SK-N-SH (cell line): ENCODE data around the gene MSL3.

ENCODE experiments used
- CTCF ChIP-seq: fragments of 200-600 bp; sonication (generic); IDR thresholded peaks from 2 replicates; pipeline ENCODE4 v1.6.1; 2017; ENCODE audit warnings: antibody characterized with exemption, mild to moderate bottlenecking, moderate library complexity
- GABPA ChIP-seq: IDR thresholded peaks from 2 replicates; pipeline ENCODE4 v1.4.0; 2012; ENCODE audit warnings: low read depth, mild to moderate bottlenecking
- GATA2 ChIP-seq: sonication (generic); formaldehyde crosslinking; IDR thresholded peaks from 2 replicates; pipeline ENCODE4 v1.5.0; 2020; ENCODE audit warnings: mild to moderate bottlenecking, missing genetic modification reagents
- MAX ChIP-seq: IDR thresholded peaks from 2 replicates; pipeline ENCODE4 v1.4.0; 2012; ENCODE audit warnings: low read depth
- POLR2AphosphoS5 ChIP-seq: IDR thresholded peaks from 2 replicates; pipeline ENCODE4 v1.6.1; 2012; ENCODE audit warnings: low read depth, low read length
- RAD21 ChIP-seq: IDR thresholded peaks from 2 replicates; pipeline ENCODE4 v1.6.1; 2012; ENCODE audit warnings: mild to moderate bottlenecking, low read length
- RFX5 ChIP-seq: IDR thresholded peaks from 2 replicates; pipeline ENCODE4 v1.6.1; 2012; ENCODE audit warnings: mild to moderate bottlenecking, improper control_type of control experiment, low read length
- SIN3A ChIP-seq: IDR thresholded peaks from 2 replicates; pipeline ENCODE4 v1.6.1; 2012; ENCODE audit warnings: low read depth, mild to moderate bottlenecking, low read length, moderate library complexity, borderline replicate concordance
- SMC3 ChIP-seq: IDR thresholded peaks from 2 replicates; pipeline ENCODE4 v1.6.1; 2012; ENCODE audit warnings: low read depth, low read length, improper control_type of control experiment
- USF1 ChIP-seq: IDR thresholded peaks from 2 replicates; pipeline ENCODE4 v1.4.0; 2012; ENCODE audit warnings: low read depth, borderline replicate concordance
- ZBTB33 ChIP-seq: IDR thresholded peaks from 2 replicates; pipeline ENCODE4 v1.4.0; 2012; ENCODE audit warnings: low read depth, borderline replicate concordance

GRCh38 chrX:11778230-11778629, 20.2 kb downstream of the MSL3 start:
- TF ChIP-seq GATA2 (CRISPR knock-in tag) (no peak), USF1 (no peak), CTCF (no peak), RAD21 (no peak), POLR2AphosphoS5 (no peak), RFX5 (no peak), SIN3A (no peak), SMC3 (no peak), MAX (no peak), ZBTB33 (no peak), GABPA (no peak)
